Keratinocyte (primary cell): ENCODE measurements around the gene DNTTIP2. TPM values are rescaled to one million over a fixed set of nuclear protein-coding genes. Genes with fewer than 3 reads are reported as not detected.

ENCODE experiments used
- DNase-seq: peaks from one replicate; pipeline ENCODE4 v3.0.0-alpha.2; 2011; ENCODE audit warnings: low read depth, missing footprints, low spot score
- FAIRE-seq: peaks from 2 replicates; lab custom pipeline; 2011; peaks lifted over from hg19 to GRCh38; lab: Jason Lieb, UNC
- H2AFZ ChIP-seq: 2 replicates; pipeline ENCODE4 v1.6.0; 2012; ENCODE audit warnings: low read length, control low read depth, inconsistent platforms; ENCODE audit not compliant: control insufficient read depth
- H3K27ac ChIP-seq: 2 replicates; pipeline ENCODE4 v1.5.1; 2011; ENCODE audit warnings: low read length; ENCODE audit not compliant: control insufficient read depth, insufficient read depth
- H3K27me3 ChIP-seq: 3 replicates; pipeline ENCODE4 v1.6.0; 2011; ENCODE audit warnings: low read length; ENCODE audit not compliant: control insufficient read depth, insufficient read depth; ENCODE audit errors: extremely low read depth
- H3K36me3 ChIP-seq, 2 experiments: 2 replicates in 1 of 2; 3 replicates in 1 of 2; pipeline ENCODE4 v1.5.1; 2011; ENCODE audit warnings: low read length in 2 of 2, mild to moderate bottlenecking in 1 of 2; ENCODE audit not compliant: control insufficient read depth in 2 of 2, insufficient read depth in 2 of 2; ENCODE audit errors: extremely low read depth in 1 of 2
- H3K4me1 ChIP-seq: 3 replicates; pipeline ENCODE4 v1.5.1; 2011; ENCODE audit warnings: low read length; ENCODE audit not compliant: control insufficient read depth, insufficient read depth; ENCODE audit errors: extremely low read depth
- H3K4me2 ChIP-seq: 3 replicates; pipeline ENCODE4 v1.6.0; 2011; ENCODE audit warnings: low read depth, low read length; ENCODE audit not compliant: control insufficient read depth, insufficient read depth; ENCODE audit errors: extremely low read depth
- H3K4me3 ChIP-seq, 3 experiments: fragments of 200-600 bp in 1 of 3; sonication (generic) in 1 of 3; 2 replicates in 2 of 3; 3 replicates in 1 of 3; pipeline ENCODE4 v1.5.1; 2011 to 2016; ENCODE audit warnings: low read length in 3 of 3, mild to moderate bottlenecking in 3 of 3, control low read depth in 2 of 3, inconsistent platforms in 1 of 3, low read depth in 1 of 3, mixed read lengths in 1 of 3, mixed run types in 1 of 3, moderate library complexity in 1 of 3; ENCODE audit not compliant: control insufficient read depth in 2 of 3, insufficient read depth in 2 of 3; ENCODE audit errors: extremely low read depth in 1 of 3
- H3K79me2 ChIP-seq: 2 replicates; pipeline ENCODE4 v1.6.0; 2012; ENCODE audit warnings: low read length; ENCODE audit not compliant: control insufficient read depth, insufficient read depth
- H3K9ac ChIP-seq: 3 replicates; pipeline ENCODE4 v1.6.0; 2011; ENCODE audit warnings: low read length; ENCODE audit not compliant: control insufficient read depth, insufficient read depth; ENCODE audit errors: extremely low read depth
- H3K9me1 ChIP-seq: 3 replicates; pipeline ENCODE4 v1.6.0; 2011; ENCODE audit warnings: low read length; ENCODE audit not compliant: control insufficient read depth, insufficient read depth; ENCODE audit errors: extremely low read depth
- H3K9me3 ChIP-seq: 2 replicates; pipeline ENCODE4 v1.5.1; 2012; ENCODE audit warnings: low read depth, low read length; ENCODE audit not compliant: control insufficient read depth
- H4K20me1 ChIP-seq: 3 replicates; pipeline ENCODE4 v1.6.0; 2011; ENCODE audit warnings: low read length; ENCODE audit not compliant: control insufficient read depth, insufficient read depth; ENCODE audit errors: extremely low read depth
- CTCF ChIP-seq, 3 experiments: IDR thresholded peaks in 1 of 3; conservative IDR thresholded peaks in 1 of 3; optimal IDR thresholded peaks in 1 of 3; 2 replicates in 2 of 3; 3 replicates in 1 of 3; pipeline versions ENCODE3 to v1.5.1; 2011; ENCODE audit warnings: low read length in 3 of 3, mild to moderate bottlenecking in 3 of 3, moderate library complexity in 2 of 3, control low read depth in 1 of 3, inconsistent platforms in 1 of 3; ENCODE audit not compliant: insufficient read depth in 2 of 3; ENCODE audit errors: extremely low read depth in 1 of 3
- EZH2 ChIP-seq: IDR thresholded peaks from one replicate; pipeline ENCODE4 v1.6.1; 2012; ENCODE audit warnings: inconsistent platforms, mild to moderate bottlenecking, low read length, moderate library complexity
- dilution Hi-C: fragments of 300-500 bp; cut with MboI; formaldehyde crosslinking; loops from one replicate; pipeline ENCODE4 v1.7.0; 2020; ENCODE audit warnings: low sequenced_read_pairs; ENCODE audit not compliant: extremely low pct_ligation_motif_present
- polyA plus RNA-seq, 5 experiments: library from polyadenylated mRNA; depleted of rRNA in 3 of 5; stranded (reverse) in 3 of 5; stranded (forward) in 1 of 5; unstranded in 1 of 5; fragments of >200 nt; gene quantifications; 1 replicate in 1 of 5; 2 replicates in 3 of 5; 3 replicates in 1 of 5; pipeline versions ENCODE4 v1.2.1 to v1.2.3, GENCODE V29; 2011 to 2012; ENCODE audit warnings: missing spikeins in 2 of 5, low read depth in 1 of 5, low replicate concordance in 1 of 5

Gene DNTTIP2
- polyA plus RNA-seq, 1 donor (not counting 4 experiments of a cell fraction or from before 2014, with no cell fraction given), result 46.2 TPM

- no peak overlapping the region for H3K9ac ChIP-seq
- H3K4me3 ChIP-seq, result no peak overlapping the region
- H3K4me2 ChIP-seq, result no peak overlapping the region
- H3K79me2 ChIP-seq, result peaks cover 29% of the 10 kb centered on the region
- no peaks in the 10 kb centered on the region for H4K20me1 ChIP-seq
- FAIRE-seq, result no peak
- dilution Hi-C loops, result no loop called here
- H3K9me1 ChIP-seq, result no peaks in the 10 kb centered on the region
- H3K27me3 ChIP-seq, result no peaks in the 10 kb centered on the region
- TF ChIP-seq CTCF (optimal IDR thresholded peaks at IDR 0.05 in 1 of 3, IDR thresholded peaks at IDR 0.05 in 1 of 3, conservative IDR thresholded peaks at IDR 0.05 in 1 of 3; ENCODE audit: extremely low read depth in 1 of 3, insufficient read depth in 2 of 3, low read length in 3 of 3) (no peak), EZH2 (no peak)
- H3K9me3 ChIP-seq, result no peaks in the 10 kb centered on the region
- DNase-seq, result no peak
- H3K4me1 ChIP-seq, result no peaks in the 10 kb centered on the region
- no peak overlapping the region for H2AFZ ChIP-seq
- H3K27ac ChIP-seq, result no peak overlapping the region
- peaks cover 0 to 2% of the 10 kb centered on the region in 2 experiments for H3K36me3 ChIP-seq
Measured at GRCh38 chr1:93900723-93901504, 21.9 kb upstream of the DNTTIP2 start.

DNA sequence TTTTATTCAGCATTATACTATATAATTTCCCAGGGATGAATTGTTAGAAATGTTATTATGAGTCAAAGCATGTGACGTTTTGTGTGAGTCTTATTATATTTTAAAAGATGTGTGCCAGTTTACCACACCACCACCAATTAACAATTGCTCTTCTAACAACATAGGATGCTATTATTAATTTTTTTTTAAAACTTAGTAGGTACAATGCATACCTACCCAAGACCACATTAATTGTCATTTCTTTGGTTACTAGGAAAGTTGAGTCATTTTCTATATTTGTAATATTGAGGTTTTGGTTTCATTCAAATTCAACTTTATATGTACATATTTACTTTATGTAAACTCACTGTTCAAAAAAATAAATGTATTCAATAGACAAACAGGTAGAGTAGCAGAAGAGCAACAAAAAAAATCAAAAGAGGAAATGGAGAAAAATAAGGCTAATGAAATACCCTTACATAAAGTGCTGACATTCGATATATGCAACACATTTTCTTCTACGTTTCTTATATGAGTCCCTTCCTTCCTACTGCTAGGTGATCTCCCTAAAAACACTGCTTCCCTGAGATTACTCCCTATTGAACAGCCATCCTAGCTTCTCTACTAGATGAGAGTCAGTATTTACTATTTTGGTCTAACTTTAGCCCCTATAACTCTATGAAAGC, 20.7 kb upstream of the DNTTIP2 start:
- Histone ChIP-seq H3K27ac (no peak overlapping the region), H3K4me3 (no peak overlapping the region), H3K27me3 (no peaks in the 10 kb centered on the region), H3K9me1 (no peaks in the 10 kb centered on the region), H3K4me2 (no peak overlapping the region), H4K20me1 (no peaks in the 10 kb centered on the region), H3K9ac (no peak overlapping the region), H3K36me3 (peaks cover 2 to 5% of the 10 kb centered on the region in 2 experiments), H2AFZ (no peak overlapping the region), H3K79me2 (peaks cover 17% of the 10 kb centered on the region), H3K9me3 (no peaks in the 10 kb centered on the region), H3K4me1 (no peaks in the 10 kb centered on the region)
- TF ChIP-seq CTCF (optimal IDR thresholded peaks at IDR 0.05 in 1 of 3, IDR thresholded peaks at IDR 0.05 in 1 of 3, conservative IDR thresholded peaks at IDR 0.05 in 1 of 3; ENCODE audit: extremely low read depth in 1 of 3, insufficient read depth in 2 of 3, low read length in 3 of 3) (no peak), EZH2 (no peak)
- dilution Hi-C loops, result no loop called here
- FAIRE-seq (no peak), DNase-seq (no peak)
